IMR-90 (cell line): ENCODE results near the gene NCKAP5. TPM values are rescaled to one million over a fixed set of nuclear protein-coding genes. Genes with fewer than 3 reads are reported as not detected.

Source experiments
- ATAC-seq: fragments of 200-7000 bp; cut with Tn5 transposase; 2 replicates; pipeline ENCODE4 v1.9.1; 2020; ENCODE audit warnings: low read depth, mild to moderate bottlenecking, moderate library complexity
- BruUV-seq: library from RNA; stranded (reverse); fragments of 400-500 nt; replicated peaks from 2 replicates; lab custom pipeline; 2021; lab: Mats Ljungman, UMichigan
- CTCF ChIA-PET: fragments of 300-600 bp; formaldehyde crosslinking; extraction: SDS; loops from one replicate; lab custom pipeline; 2021; ENCODE audit warnings: antibody characterized with exemption; lab: Yijun Ruan, JAX
- POLR2A ChIA-PET: fragments of 300-600 bp; sonication (Branson Sonifier 250); formaldehyde crosslinking; loops from one replicate; lab custom pipeline; 2022; ENCODE audit warnings: antibody characterized with exemption; ENCODE audit not compliant: unreplicated experiment; lab: Charles Lee
- DNase-seq: peaks from one replicate; pipeline ENCODE4 v3.0.0; 2013
- H2AFZ ChIP-seq: replicated peaks from 2 replicates; pipeline ENCODE3; 2013; ENCODE audit warnings: low read length, mild to moderate bottlenecking; ENCODE audit not compliant: poor library complexity
- H2AK5ac ChIP-seq: 2 replicates; pipeline ENCODE4 v1.6.1; 2013; ENCODE audit warnings: low read depth, low read length, inconsistent platforms
- H2AK9ac ChIP-seq: replicated peaks from 2 replicates; pipeline ENCODE3; 2013; ENCODE audit warnings: mild to moderate bottlenecking, low read depth, low read length, moderate library complexity; ENCODE audit not compliant: poor library complexity
- H2BK120ac ChIP-seq: 2 replicates; pipeline ENCODE4 v1.6.1; 2013; ENCODE audit warnings: low read depth, low read length, inconsistent platforms
- H2BK15ac ChIP-seq: 3 replicates; pipeline ENCODE4 v1.6.1; 2013; ENCODE audit warnings: low read depth, low read length, inconsistent platforms
- H2BK20ac ChIP-seq: 2 replicates; pipeline ENCODE4 v1.6.1; 2013; ENCODE audit warnings: low read depth, mild to moderate bottlenecking, inconsistent platforms, low read length, moderate library complexity
- H2BK5ac ChIP-seq: 2 replicates; pipeline ENCODE4 v1.6.1; 2013; ENCODE audit warnings: mild to moderate bottlenecking, low read depth, low read length, inconsistent platforms; ENCODE audit not compliant: poor library complexity, severe bottlenecking
- H3K14ac ChIP-seq: replicated peaks from 2 replicates; pipeline ENCODE4 v1.6.1; 2013; ENCODE audit warnings: low read depth, low read length, inconsistent platforms
- H3K18ac ChIP-seq: 2 replicates; pipeline ENCODE4 v1.6.1; 2013; ENCODE audit warnings: low read depth, low read length, control low read depth
- H3K23ac ChIP-seq: 2 replicates; pipeline ENCODE4 v1.6.1; 2013; ENCODE audit warnings: low read depth, low read length, inconsistent platforms
- H3K27ac ChIP-seq: 2 replicates; pipeline ENCODE4 v1.5.1; 2013; ENCODE audit warnings: mild to moderate bottlenecking, control low read depth, low read length; ENCODE audit not compliant: insufficient read depth
- H3K27me3 ChIP-seq: 2 replicates; pipeline ENCODE4 v1.6.1; 2013; ENCODE audit warnings: low read length; ENCODE audit not compliant: control insufficient read depth, insufficient read depth
- H3K36me3 ChIP-seq: 2 replicates; pipeline ENCODE4 v1.6.1; 2013; ENCODE audit warnings: low read length, mixed read lengths; ENCODE audit not compliant: control insufficient read depth, insufficient read depth
- H3K4ac ChIP-seq: 2 replicates; pipeline ENCODE4 v1.6.1; 2013; ENCODE audit warnings: low read depth, low read length, inconsistent platforms
- H3K4me1 ChIP-seq: 2 replicates; pipeline ENCODE4 v1.6.1; 2013; ENCODE audit warnings: low read length, mixed read lengths; ENCODE audit not compliant: control insufficient read depth, insufficient read depth
- H3K4me2 ChIP-seq: 2 replicates; pipeline ENCODE4 v1.6.1; 2013; ENCODE audit warnings: low read depth, mild to moderate bottlenecking, control low read depth, low read length, moderate library complexity
- H3K4me3 ChIP-seq: 2 replicates; pipeline ENCODE4 v1.5.1; 2013; ENCODE audit warnings: low read depth, mild to moderate bottlenecking, control low read depth, low read length, moderate library complexity; ENCODE audit not compliant: insufficient read depth
- H3K56ac ChIP-seq: 2 replicates; pipeline ENCODE4 v1.6.1; 2013; ENCODE audit warnings: low read length, inconsistent platforms; ENCODE audit not compliant: insufficient read depth; ENCODE audit errors: extremely low read depth
- H3K79me1 ChIP-seq, 2 experiments: 2 replicates each; pipeline ENCODE4 v1.6.1; 2013; ENCODE audit warnings: low read length in 2 of 2, inconsistent platforms in 1 of 2, low read depth in 1 of 2
- H3K9ac ChIP-seq: 2 replicates; pipeline ENCODE4 v1.6.1; 2013; ENCODE audit warnings: low read depth, low read length, control low read depth
- H3K9me1 ChIP-seq: 2 replicates; pipeline ENCODE4 v1.6.1; 2013; ENCODE audit warnings: low read length, inconsistent platforms; ENCODE audit not compliant: insufficient read depth
- H3K9me3 ChIP-seq: 2 replicates; pipeline ENCODE4 v1.6.1; 2013; ENCODE audit warnings: low read length; ENCODE audit not compliant: control insufficient read depth, insufficient read depth
- H4K20me1 ChIP-seq: 2 replicates; pipeline ENCODE4 v1.6.1; 2013; ENCODE audit warnings: low read length, inconsistent platforms; ENCODE audit not compliant: insufficient read depth
- H4K5ac ChIP-seq: 2 replicates; pipeline ENCODE4 v1.6.1; 2013; ENCODE audit warnings: mild to moderate bottlenecking, low read depth, low read length, control low read depth
- H4K8ac ChIP-seq, 2 experiments: 2 replicates each; pipeline ENCODE4 v1.6.1; 2013; ENCODE audit warnings: low read depth in 2 of 2, low read length in 2 of 2, control low read depth in 1 of 2, inconsistent platforms in 1 of 2
- H4K91ac ChIP-seq: 2 replicates; pipeline ENCODE4 v1.6.1; 2013; ENCODE audit warnings: low read depth, low read length, inconsistent platforms; ENCODE audit not compliant: insufficient read depth
- BHLHE40 ChIP-seq: fragments of 150-350 bp; IDR thresholded peaks from 2 replicates; pipeline ENCODE4 v1.6.1; 2016; ENCODE audit warnings: mild to moderate bottlenecking, low read depth, low read length
- CEBPB ChIP-seq: IDR thresholded peaks from 2 replicates; pipeline ENCODE4 v1.6.1; 2012; ENCODE audit warnings: low read depth, low read length, improper control_type of control experiment
- CHD1 ChIP-seq: IDR thresholded peaks from 2 replicates; pipeline ENCODE4 v1.6.1; 2012; ENCODE audit warnings: low read depth, low read length, improper control_type of control experiment
- FOS ChIP-seq: fragments of 150-350 bp; IDR thresholded peaks from 2 replicates; pipeline ENCODE4 v1.6.1; 2016; ENCODE audit warnings: low read depth, low read length
- MAFK ChIP-seq: IDR thresholded peaks from 2 replicates; pipeline ENCODE4 v1.6.1; 2012; ENCODE audit warnings: low read depth, low read length, improper control_type of control experiment
- MAZ ChIP-seq: IDR thresholded peaks from 2 replicates; pipeline ENCODE4 v1.6.1; 2012; ENCODE audit warnings: low read depth, mild to moderate bottlenecking, low read length, improper control_type of control experiment, moderate library complexity, borderline replicate concordance
- MXI1 ChIP-seq: IDR thresholded peaks from 2 replicates; pipeline ENCODE4 v1.6.1; 2012; ENCODE audit warnings: low read depth, mild to moderate bottlenecking, low read length, moderate library complexity, borderline replicate concordance
- NFE2L2 ChIP-seq: fragments of 150-350 bp; IDR thresholded peaks from 2 replicates; pipeline ENCODE4 v1.6.1; 2016; ENCODE audit warnings: low read depth, mild to moderate bottlenecking, low read length
- RAD21 ChIP-seq: IDR thresholded peaks from 2 replicates; pipeline ENCODE4 v1.6.1; 2012; ENCODE audit warnings: low read length, improper control_type of control experiment
- RCOR1 ChIP-seq: IDR thresholded peaks from 2 replicates; pipeline ENCODE4 v1.6.1; 2012; ENCODE audit warnings: mild to moderate bottlenecking, low read length, improper control_type of control experiment; ENCODE audit not compliant: insufficient replicate concordance
- RFX5 ChIP-seq: IDR thresholded peaks from 2 replicates; pipeline ENCODE4 v1.8.0; 2012; ENCODE audit warnings: low read depth, mild to moderate bottlenecking, low read length, moderate library complexity
- SMC3 ChIP-seq: fragments of 150-350 bp; IDR thresholded peaks from 2 replicates; pipeline ENCODE4 v1.6.1; 2016; ENCODE audit warnings: low read depth, mild to moderate bottlenecking, antibody characterized with exemption, low read length, moderate library complexity
- WGBS, 2 experiments: methylation state at CpG; one replicate each; pipeline versions ENCODE4 v1.1.5 to v1.1.7; 2013; ENCODE audit warnings: missing lambda C conversion rate in 2 of 2; ENCODE audit not compliant: insufficient read length in 1 of 2; ENCODE audit errors: extremely low coverage in 2 of 2; 5-methylcytosine and 5-hydroxymethylcytosine counted together
- dilution Hi-C: fragments of 300-500 bp; cut with HindIII; formaldehyde crosslinking; loops from one replicate; pipeline ENCODE4 v1.14.3; 2018; ENCODE audit warnings: low sequenced_read_pairs; ENCODE audit not compliant: unreplicated experiment
- in situ Hi-C: fragments of 300-500 bp; cut with MboI; formaldehyde crosslinking; loops from 3 replicates; pipeline ENCODE4 v1.14.3; 2019; ENCODE audit warnings: low sequenced_read_pairs, inconsistent platforms, mixed read lengths
- intact Hi-C: fragments of 100-400 bp; cut with micrococcal nuclease; formaldehyde crosslinking; loops from 2 replicates; pipeline ENCODE4 v1.10.0; 2022
- polyA plus RNA-seq, 3 experiments: library from polyadenylated mRNA; depleted of rRNA; stranded (reverse); fragments of >200 nt; gene quantifications; 2 replicates each; pipeline ENCODE4 v1.2.3, GENCODE V29; 2012; ENCODE audit warnings: low replicate concordance in 1 of 3
- total RNA-seq: library from RNA; depleted of rRNA; stranded (reverse); fragments of >200 nt; gene quantifications from 2 replicates; pipeline ENCODE4 v1.2.3, GENCODE V29; 2012
- TF ChIP-seq, protein P1 (sequence below): fragments of 150-350 bp; IDR thresholded peaks from 2 replicates; pipeline ENCODE4 v1.6.1; 2016; ENCODE audit warnings: low read depth, mild to moderate bottlenecking, low read length, moderate library complexity, borderline replicate concordance
- TF ChIP-seq, protein P2 (sequence below): conservative IDR thresholded peaks from 2 replicates; pipeline ENCODE4 v1.5.1; 2012; ENCODE audit warnings: mild to moderate bottlenecking, low read depth, low read length, improper control_type of control experiment
- TF ChIP-seq, protein P3 (sequence below): fragments of 150-350 bp; IDR thresholded peaks from 2 replicates; pipeline ENCODE4 v1.6.1; 2017; ENCODE audit warnings: mild to moderate bottlenecking, antibody characterized with exemption, low read length, low read depth

Gene NCKAP5
- total and polyA plus RNA-seq, 2 of the 4 experiments (the other 2 are of a cell fraction) = 2.7 to 3.9 TPM

DNA sequence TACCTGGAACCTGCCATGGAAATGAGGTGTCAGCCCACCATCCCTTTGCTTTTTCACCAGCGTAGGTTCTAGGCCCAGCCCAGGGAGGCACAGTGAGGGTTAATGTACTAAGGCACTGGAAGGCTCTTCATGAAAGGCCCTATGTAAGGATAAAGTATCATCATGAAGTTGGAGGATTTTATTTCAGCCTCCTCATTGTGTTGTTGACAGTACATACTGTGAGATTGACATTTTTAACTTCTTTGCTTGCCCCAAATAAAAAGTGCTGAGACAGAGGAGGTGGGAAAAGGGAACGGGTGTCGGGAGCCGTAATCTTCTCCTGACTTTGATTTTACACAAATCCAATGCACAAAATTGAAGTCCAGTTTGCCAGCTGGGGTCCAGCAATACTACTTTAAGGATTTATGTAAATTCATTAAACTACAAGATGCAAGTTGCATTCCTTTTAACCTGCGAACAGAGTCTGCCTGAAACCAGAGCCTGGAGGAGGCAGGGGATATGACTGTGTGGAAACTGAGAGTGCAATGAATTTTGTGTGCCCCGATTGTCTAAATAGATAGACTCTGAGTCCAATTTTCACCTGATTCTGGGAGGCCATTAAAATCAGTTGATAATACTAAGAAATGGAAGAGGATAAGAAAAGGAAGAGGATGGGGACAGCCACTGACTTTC, 5.4 kb upstream of the NCKAP5 start:
- H2BK5ac ChIP-seq = no peak overlapping the region
- no peaks in the 10 kb centered on the region for H3K9me3 ChIP-seq
- in situ Hi-C loops (loop anchor here (25.0 kb wide), 1 partner anchor 911 kb away; the partner anchor contains the start of gene LYPD1), intact Hi-C loops (no loop called here), dilution Hi-C loops (no loop called here)
- H3K23ac ChIP-seq = no peak overlapping the region
- no peaks in the 10 kb centered on the region for H3K9me1 ChIP-seq
- H3K4me2 ChIP-seq = no peak overlapping the region
- H4K8ac ChIP-seq = no peak overlapping the region
- H3K79me1 ChIP-seq = no peaks in the 10 kb centered on the region
- no peak overlapping the region for H3K4ac ChIP-seq
- H2BK15ac ChIP-seq = peak overlapping the region; percentile 43; the same call in 1 of the 3 replicates
- H3K56ac ChIP-seq = no peak overlapping the region
- H2BK120ac ChIP-seq = peak overlapping the region; percentile 17; the same call in 1 of the 2 replicates
- no peak overlapping the region for H4K91ac ChIP-seq
- DNase-seq (no peak), ATAC-seq (no peak)
- POLR2A ChIA-PET = interaction anchor here (0.8 kb wide), 1 partner anchor 271 kb away, joined by 14 read pairs; no protein-coding TSS in a partner anchor
- H2AK9ac ChIP-seq = no peak overlapping the region
- H3K4me3 ChIP-seq = no peak overlapping the region
- H3K4me1 ChIP-seq = peaks cover 11% of the 10 kb centered on the region
- no peak overlapping the region for H2AFZ ChIP-seq
- H2BK20ac ChIP-seq = 0 out of 2 replicates have a peak overlapping the region, but pooled peaks have one; percentile 33
- H3K36me3 ChIP-seq = no peaks in the 10 kb centered on the region
- no peak overlapping the region for H3K18ac ChIP-seq
- CTCF ChIA-PET = no interaction called here
- H4K5ac ChIP-seq = no peak overlapping the region
- H2AK5ac ChIP-seq = peak overlapping the region; percentile 41
- H3K9ac ChIP-seq = no peak overlapping the region
- H3K27me3 ChIP-seq = no peaks in the 10 kb centered on the region
- no peaks in the 10 kb centered on the region for H4K20me1 ChIP-seq
- BruUV-seq = no TSS peak
- no CpG with 5 or more reads among the region's 6 CpGs for WGBS, 2 experiments
- no peak overlapping the region for H3K27ac ChIP-seq
- H3K14ac ChIP-seq = peak overlapping the region; percentile 33; the same call in 1 of the 2 replicates
- TF ChIP-seq MXI1 (no peak), MAFK (no peak), FOS (no peak), MAZ (no peak), RAD21 (no peak), RCOR1 (no peak), CEBPB (no peak), CHD1 (no peak), NFE2L2 (no peak), RFX5 (no peak), SMC3 (no peak), BHLHE40 (no peak)
- TF ChIP-seq, protein P1, sequence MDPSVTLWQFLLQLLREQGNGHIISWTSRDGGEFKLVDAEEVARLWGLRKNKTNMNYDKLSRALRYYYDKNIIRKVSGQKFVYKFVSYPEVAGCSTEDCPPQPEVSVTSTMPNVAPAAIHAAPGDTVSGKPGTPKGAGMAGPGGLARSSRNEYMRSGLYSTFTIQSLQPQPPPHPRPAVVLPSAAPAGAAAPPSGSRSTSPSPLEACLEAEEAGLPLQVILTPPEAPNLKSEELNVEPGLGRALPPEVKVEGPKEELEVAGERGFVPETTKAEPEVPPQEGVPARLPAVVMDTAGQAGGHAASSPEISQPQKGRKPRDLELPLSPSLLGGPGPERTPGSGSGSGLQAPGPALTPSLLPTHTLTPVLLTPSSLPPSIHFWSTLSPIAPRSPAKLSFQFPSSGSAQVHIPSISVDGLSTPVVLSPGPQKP = no peak
- TF ChIP-seq, protein P2, sequence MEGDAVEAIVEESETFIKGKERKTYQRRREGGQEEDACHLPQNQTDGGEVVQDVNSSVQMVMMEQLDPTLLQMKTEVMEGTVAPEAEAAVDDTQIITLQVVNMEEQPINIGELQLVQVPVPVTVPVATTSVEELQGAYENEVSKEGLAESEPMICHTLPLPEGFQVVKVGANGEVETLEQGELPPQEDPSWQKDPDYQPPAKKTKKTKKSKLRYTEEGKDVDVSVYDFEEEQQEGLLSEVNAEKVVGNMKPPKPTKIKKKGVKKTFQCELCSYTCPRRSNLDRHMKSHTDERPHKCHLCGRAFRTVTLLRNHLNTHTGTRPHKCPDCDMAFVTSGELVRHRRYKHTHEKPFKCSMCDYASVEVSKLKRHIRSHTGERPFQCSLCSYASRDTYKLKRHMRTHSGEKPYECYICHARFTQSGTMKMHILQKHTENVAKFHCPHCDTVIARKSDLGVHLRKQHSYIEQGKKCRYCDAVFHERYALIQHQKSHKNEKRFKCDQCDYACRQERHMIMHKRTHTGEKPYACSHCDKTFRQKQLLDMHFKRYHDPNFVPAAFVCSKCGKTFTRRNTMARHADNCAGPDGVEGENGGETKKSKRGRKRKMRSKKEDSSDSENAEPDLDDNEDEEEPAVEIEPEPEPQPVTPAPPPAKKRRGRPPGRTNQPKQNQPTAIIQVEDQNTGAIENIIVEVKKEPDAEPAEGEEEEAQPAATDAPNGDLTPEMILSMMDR = no peak
- TF ChIP-seq, protein P3, sequence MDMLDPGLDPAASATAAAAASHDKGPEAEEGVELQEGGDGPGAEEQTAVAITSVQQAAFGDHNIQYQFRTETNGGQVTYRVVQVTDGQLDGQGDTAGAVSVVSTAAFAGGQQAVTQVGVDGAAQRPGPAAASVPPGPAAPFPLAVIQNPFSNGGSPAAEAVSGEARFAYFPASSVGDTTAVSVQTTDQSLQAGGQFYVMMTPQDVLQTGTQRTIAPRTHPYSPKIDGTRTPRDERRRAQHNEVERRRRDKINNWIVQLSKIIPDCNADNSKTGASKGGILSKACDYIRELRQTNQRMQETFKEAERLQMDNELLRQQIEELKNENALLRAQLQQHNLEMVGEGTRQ = no peak
